NCI-H2029 (cell line): ENCODE measurements around the gene SMPDL3A.

Experiments used
- DNase-seq: peaks from one replicate; lab custom pipeline; 2025; lab: John Stamatoyannopoulos, UW

SMPDL3A gene

GRCh38 chr6:122778302-122778701 is 10.8 kb upstream of the SMPDL3A start:
- no peak for DNase-seq

GRCh38 chr6:122778985-122779661 is 9.9 kb upstream of the SMPDL3A start:
- DNase-seq = no peak

DNA sequence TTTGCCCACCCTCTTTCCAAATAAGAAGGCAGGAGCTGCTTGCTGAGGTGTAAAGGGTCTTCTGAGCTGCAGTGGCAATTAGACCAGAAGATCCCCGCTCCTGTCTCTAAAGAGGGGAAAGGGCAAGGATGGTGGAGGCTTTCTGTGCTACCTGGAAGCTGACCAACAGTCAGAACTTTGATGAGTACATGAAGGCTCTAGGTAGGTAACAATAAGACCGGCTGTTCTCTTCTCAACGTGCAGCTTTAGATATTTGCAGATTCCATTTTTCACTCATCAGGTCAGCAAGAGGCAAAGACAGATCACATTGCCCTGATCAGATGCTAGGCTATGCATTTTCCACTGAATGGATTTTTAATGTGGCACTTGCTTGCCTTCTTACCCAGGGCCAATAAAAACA is 9.4 kb upstream of the SMPDL3A start, which contains the start of gene FABP7:
TSS of gene FABP7 (plus strand) at position 50 of the 400 bp plus-strand sequence. CDS start at position 129, 79 bp downstream.
- no peak for DNase-seq

DNA sequence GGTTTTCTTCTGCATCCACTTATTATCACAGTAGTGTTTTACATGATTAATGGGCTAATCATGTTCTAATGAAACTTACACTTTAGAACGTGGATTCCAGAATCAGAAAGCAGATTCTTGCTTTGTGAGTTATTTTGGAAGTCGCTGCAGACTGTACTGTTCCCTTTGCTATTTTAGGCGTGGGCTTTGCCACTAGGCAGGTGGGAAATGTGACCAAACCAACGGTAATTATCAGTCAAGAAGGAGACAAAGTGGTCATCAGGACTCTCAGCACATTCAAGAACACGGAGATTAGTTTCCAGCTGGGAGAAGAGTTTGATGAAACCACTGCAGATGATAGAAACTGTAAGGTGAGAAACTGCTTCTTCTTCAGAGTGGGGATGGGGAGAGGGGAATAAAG is 8.9 kb upstream of the SMPDL3A start:
- no peak for DNase-seq

- no peak for DNase-seq
Observed at GRCh38 chr6:122781716-122782115, 7.3 kb upstream of the SMPDL3A start.

GRCh38 chr6:122783401-122783800 is 5.7 kb upstream of the SMPDL3A start:
- DNase-seq = no peak

DNA sequence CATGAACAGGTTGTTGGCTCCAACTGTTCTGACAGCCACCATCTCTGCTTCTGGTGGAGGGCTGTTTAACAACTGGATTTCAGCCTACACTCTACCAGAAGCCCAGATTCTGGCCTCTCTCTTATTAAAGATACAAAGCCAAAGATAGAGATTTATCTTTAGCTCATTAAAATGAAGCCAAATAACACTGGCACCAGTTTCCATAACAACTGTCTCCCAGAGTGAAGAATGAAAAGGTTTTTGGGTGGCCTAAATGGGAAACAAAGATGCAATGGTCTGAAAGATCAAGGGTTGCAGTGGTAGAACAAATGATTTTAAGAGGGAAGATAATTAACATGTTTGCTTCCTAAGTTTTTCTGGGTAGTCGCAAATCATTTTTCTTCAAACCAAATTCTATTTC is 3.2 kb upstream of the SMPDL3A start:
- DNase-seq = no peak

DNA sequence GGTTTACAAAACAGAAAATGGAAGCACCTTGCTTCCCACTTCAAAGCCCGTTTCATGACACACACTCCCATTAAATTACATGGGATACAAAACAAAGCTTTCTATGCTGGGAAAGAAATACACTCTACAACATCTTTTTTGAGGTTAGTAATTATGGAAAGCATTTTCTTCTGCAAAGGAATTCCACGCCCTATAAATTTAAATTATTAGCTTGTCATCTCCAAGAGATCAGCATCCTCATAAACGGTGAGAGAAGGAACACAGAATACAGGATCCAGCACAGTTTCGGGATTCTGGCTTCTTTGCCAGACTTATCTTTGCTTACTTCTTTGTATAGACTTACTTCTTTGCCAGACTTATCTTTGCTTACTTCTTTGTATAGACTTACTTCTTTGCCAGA is 1.3 kb upstream of the SMPDL3A start:
- DNase-seq = no peak

GRCh38 chr6:122788208-122788607 is 850 bp upstream of the SMPDL3A start:
- DNase-seq = no peak

- DNase-seq = no peak
Observed at GRCh38 chr6:122788663-122789181, 336 bp upstream of the SMPDL3A start.

- DNase-seq = peak; percentile 69
Observed at GRCh38 chr6:122790028-122790422, 967 bp downstream of the SMPDL3A start.

GRCh38 chr6:122790423-122791309 is 1.6 kb downstream of the SMPDL3A start:
- peak; percentile 12 for DNase-seq

DNA sequence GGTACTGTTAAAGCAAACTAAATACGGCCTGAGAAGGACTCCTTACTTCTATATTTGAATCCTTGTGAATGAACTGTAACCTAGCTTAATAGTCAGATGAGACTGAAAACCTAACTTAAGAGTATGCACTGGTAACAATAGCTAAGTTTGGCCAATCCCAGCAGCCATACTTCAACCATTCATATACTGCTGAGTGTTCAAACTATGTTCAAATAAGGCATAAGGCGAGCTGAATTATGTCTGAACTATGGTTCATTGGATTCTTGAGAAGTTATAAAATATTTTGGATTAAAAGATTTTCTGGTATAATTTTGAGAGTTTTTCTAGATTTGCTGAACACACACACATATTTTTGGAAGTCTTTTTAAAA is 2.2 kb downstream of the SMPDL3A start:
- no peak for DNase-seq

DNA sequence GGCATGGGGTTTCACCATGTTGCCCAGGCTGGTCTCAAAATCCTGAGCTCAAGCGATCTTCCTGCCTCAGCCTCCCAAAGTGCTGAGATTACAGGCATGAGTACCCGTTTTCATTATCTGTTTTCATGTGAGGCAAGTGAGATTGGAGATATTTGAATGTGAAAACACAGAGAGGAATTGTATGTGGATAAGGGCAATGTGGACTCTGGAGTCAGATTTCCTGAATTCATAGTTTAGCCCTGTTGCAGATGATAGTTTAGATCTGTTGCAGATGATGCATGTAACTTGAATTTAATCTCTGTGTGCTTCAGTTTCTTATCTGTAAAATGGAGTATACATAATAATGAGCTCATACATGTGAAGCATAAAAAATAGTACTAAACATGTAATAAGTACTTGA is 3.7 kb downstream of the SMPDL3A start:
- DNase-seq = no peak

DNA sequence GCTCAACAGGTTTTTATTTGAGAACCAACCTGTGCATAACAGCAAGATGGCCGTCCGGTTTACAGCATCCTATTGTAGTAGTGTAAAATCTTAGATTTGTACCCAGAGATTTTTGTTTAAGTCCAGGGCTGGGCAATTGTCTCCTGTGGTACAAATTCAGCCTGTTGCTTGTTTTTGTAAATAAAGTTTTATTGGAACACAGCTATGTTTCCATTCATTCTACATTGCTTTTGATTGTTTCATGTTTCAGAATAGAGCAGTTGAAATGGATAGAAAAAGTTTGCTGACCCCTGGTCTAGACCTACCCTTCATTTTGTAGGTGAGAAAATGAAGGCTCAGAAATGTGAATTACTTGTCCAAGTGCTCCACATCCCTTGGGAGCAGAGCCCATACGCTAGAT is 8.5 kb downstream of the SMPDL3A start:
- no peak for DNase-seq

DNA sequence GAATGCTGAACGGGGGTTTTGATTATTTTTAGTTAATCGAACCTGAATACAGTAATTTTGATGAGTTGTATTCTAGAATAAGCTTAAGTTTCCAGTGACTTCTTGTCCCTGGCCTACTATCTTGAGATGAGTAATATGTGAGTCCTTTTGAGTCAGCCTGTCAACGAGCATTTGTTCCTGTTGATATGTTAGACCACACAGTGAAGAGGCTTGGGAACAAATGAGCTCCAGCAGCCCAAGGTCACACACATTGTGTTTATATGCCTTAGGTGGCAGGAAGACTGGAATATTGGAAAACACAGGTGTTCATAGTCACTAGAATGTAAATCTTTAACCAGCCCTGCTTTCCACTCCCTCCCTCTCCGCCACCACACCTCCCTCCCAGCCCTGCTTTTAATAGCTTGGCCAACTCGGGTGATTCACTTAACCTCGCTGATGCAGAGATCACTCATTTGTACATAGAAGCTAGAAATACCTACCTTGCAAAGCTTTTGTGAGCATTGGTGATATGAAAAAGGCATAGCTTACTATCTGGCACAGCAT is 9.1 kb downstream of the SMPDL3A start:
- DNase-seq = peak; percentile 60

- peak; percentile 7 for DNase-seq
Observed at GRCh38 chr6:122799140-122799745, 10.2 kb downstream of the SMPDL3A start.

- DNase-seq = no peak
Observed at GRCh38 chr6:122799916-122800686, 11.0 kb downstream of the SMPDL3A start.

DNA sequence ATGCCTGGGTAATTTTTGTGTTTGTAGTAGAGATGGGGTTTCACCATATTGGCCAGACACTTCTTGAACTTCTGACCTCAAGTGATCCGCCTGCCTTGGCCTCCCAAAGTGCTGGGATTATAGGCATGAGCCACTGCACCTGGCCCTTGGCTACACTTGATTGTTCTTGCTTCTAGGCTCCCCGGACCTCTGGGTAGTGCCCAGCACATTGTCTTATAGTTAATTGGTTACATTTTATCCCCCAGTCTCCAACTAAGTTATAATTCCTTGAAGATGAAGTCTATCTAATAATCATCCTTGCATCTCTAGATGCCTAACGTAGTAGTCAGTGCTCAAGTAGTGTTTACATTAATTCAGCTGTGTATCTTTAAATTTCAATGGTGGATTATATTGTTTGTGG is 11.8 kb downstream of the SMPDL3A start:
- no peak for DNase-seq

GRCh38 chr6:122801397-122801796 is 12.3 kb downstream of the SMPDL3A start:
- DNase-seq = no peak

- no peak for DNase-seq
Observed at GRCh38 chr6:122803171-122803661, 14.2 kb downstream of the SMPDL3A start.
